Rectal smooth muscle tissue (tissue), 1 donor: ENCODE results near the gene IL23A.

Experiments
- H3K27ac ChIP-seq: one replicate; pipeline ENCODE4 v1.7.0; 2013; ENCODE audit warnings: low read depth, low read length, inconsistent platforms
- H3K27me3 ChIP-seq: one replicate; pipeline ENCODE4 v1.7.0; 2013; ENCODE audit warnings: low read length; ENCODE audit not compliant: control insufficient read depth, insufficient read depth
- H3K36me3 ChIP-seq: one replicate; pipeline ENCODE4 v1.7.0; 2013; ENCODE audit warnings: low read length; ENCODE audit not compliant: control insufficient read depth, insufficient read depth
- H3K4me1 ChIP-seq: one replicate; pipeline ENCODE4 v1.7.0; 2013; ENCODE audit warnings: low read length; ENCODE audit not compliant: control insufficient read depth, insufficient read depth
- H3K4me3 ChIP-seq: one replicate; pipeline ENCODE4 v1.7.0; 2013; ENCODE audit warnings: low read length
- H3K9ac ChIP-seq: one replicate; pipeline ENCODE4 v1.7.0; 2013; ENCODE audit warnings: low read length

Gene IL23A

DNA sequence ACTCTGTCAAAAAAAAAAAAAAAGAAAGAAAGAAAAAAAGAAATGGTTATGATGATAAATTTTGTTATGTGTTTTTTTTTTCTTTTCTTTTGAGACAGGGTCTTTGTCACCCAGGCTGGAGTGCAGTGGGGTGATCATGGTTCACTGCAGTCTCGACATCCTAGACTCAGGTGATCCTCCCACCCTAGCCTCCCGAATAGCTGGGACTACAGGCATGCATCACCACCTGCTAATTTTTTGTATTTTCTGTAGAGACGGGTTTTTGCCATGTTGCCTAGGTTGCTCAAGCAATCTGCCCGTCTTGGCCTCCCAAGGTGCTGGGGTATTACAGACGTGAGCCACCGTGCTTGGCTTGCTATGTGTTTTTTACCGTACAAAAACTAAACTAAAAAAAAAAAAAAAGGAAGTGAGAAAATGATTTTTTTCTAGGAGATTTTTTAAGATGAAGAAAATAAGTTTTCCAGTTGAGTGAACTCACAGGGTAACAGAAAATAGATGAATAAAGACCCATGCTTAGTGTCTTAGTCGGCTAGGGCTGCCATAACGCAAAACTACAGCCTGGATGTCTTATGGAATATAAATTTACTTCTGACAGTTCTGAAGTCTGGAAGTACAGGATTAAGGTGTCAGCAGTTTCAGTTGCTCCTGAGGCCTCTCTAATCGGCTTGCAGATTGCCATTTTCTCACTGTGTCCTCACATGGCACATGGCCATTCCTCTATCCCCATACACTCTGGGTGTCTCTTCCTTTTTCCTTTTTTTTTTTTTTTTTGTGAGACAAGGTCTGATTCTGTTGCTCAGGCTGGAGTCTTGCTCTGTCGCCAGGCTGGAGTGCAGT, 37.1 kb downstream of the IL23A start:
- Histone ChIP-seq H3K4me1 (no peaks in the 10 kb centered on the region), H3K27me3 (no peaks in the 10 kb centered on the region), H3K4me3 (no peak overlapping the region), H3K36me3 (no peaks in the 10 kb centered on the region), H3K9ac (no peak overlapping the region), H3K27ac (no peak overlapping the region)

DNA sequence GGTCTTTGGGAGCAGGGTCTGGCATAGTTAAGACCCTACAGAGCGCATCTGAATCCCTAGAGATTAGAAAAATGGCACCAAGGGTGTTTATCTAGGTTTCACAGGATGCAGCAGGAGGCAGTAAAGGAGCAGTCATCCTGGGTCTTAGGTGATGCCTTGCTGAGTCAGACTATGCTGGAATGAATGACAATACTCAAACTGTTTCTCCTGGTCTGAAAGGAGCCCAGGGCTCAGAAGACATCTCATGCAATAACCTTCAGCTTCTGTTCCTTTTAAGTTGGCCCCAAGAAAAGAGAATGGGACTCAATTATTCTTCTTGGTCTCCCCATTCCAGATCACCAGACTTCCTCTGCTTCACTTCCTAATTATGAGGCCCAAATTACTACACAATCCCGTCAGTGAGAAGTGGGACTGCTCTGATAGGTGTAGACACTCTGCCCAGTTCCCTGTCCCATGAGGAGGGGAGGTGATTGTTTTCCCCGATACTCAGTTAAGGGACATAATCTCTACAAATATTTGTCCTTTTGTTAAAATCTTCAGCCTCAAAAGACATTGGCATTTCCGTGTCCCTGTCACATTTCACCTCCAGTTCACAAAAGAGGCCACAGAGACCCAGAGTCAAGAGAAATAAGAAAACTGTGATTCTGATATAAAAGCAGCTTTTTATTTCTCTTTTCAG, 38.8 kb downstream of the IL23A start:
- no peaks in the 10 kb centered on the region for H3K4me1 ChIP-seq
- H3K36me3 ChIP-seq, result no peaks in the 10 kb centered on the region
- H3K27ac ChIP-seq, result no peak overlapping the region
- no peak overlapping the region for H3K9ac ChIP-seq
- H3K27me3 ChIP-seq, result no peaks in the 10 kb centered on the region
- no peak overlapping the region for H3K4me3 ChIP-seq

DNA sequence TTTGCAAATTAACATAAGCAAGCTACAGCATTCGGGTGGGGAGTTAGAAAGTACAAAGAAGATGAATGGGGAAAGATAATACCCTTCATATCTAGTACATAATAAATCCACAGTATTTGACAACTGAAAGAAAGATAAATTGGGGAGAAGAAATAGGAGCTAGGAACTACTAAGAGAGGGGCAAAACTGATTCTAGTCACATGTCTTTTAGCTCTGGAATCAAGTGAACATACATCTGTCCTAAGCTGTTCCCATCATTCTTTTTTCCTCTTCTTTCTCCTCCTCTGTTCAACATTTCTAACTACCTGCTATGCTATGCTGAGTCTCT, 39.3 kb downstream of the IL23A start:
- no peaks in the 10 kb centered on the region for H3K4me1 ChIP-seq
- H3K27me3 ChIP-seq, result no peaks in the 10 kb centered on the region
- H3K36me3 ChIP-seq, result no peaks in the 10 kb centered on the region
- H3K27ac ChIP-seq, result no peak overlapping the region
- H3K4me3 ChIP-seq, result no peak overlapping the region
- no peak overlapping the region for H3K9ac ChIP-seq

DNA sequence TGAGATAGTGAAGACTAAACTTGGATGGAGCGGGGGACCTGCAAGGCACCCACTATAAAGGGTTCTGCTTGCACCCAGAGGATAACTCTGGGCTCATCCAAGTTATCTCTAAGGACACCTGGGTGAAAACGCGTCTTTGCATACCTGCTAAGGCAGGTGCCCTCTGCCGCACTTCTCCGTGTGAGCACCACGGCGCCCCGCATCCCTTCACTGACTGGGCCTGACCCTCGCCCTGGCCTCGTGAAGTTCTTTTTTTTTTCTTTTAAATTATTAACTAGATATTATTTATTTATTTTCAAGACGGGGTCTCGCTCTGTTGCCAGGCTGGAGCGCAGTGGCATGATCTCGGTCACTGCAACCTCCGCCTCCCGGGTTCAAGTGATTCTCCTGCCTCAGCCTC, 43.9 kb downstream of the IL23A start:
- Histone ChIP-seq H3K27me3 (no peaks in the 10 kb centered on the region), H3K36me3 (no peaks in the 10 kb centered on the region)

DNA sequence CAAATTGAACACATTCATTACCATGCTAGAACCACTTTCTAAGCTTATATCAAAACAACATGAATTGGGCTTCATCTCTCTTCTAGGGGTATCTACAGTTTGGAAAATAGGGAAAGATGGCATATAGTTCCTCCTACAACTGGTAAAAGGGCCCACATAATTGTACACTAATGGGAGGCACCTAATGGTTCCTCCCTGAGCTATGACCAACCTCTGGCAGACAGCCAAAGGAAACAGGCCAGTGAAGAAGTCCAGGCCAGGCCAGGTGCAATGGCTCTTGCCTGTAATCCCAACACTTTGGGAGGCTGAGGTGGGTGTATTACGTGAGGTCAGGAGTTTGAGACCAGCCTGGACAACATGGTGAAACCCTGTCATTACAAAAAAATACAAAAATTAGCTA, 47.2 kb downstream of the IL23A start:
- no peak overlapping the region for H3K9ac ChIP-seq
- no peaks in the 10 kb centered on the region for H3K4me1 ChIP-seq
- no peaks in the 10 kb centered on the region for H3K36me3 ChIP-seq
- no peaks in the 10 kb centered on the region for H3K27me3 ChIP-seq
- no peak overlapping the region for H3K27ac ChIP-seq
- no peak overlapping the region for H3K4me3 ChIP-seq

More for the DNA sequence above, 43.9 kb downstream of the IL23A start:
- Histone ChIP-seq H3K4me3 (no peak overlapping the region), H3K27ac (no peak overlapping the region), H3K4me1 (no peaks in the 10 kb centered on the region), H3K9ac (no peak overlapping the region)

DNA sequence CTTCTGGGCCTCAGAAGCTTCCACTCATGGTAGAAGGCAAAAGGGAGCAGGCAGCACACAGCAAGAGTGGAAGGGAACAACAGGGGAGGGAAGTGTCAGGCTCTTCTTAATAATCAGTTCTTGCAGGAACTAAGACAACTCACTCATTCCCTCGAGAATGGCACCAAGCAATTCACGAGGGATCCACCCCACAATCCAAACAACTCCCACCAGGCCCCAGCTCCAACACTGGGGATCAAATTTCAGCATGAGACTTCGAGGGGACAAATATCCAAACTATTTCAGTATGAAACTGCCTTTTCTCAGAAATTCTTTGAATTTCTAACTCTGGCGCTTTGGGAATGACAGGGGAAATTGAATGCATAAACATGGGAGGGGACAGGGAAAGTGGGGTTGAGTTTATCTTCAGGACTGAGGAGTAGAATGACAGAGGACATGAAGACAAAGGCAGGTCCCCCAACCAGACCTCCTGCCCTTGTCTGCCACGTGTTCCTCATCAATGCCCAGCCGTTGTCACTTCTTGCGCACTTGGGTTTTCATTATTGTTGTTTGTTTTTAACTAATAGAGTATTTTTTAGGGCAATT, 48.6 kb downstream of the IL23A start:
- Histone ChIP-seq H3K36me3 (no peaks in the 10 kb centered on the region), H3K27me3 (no peaks in the 10 kb centered on the region), H3K9ac (no peak overlapping the region), H3K27ac (no peak overlapping the region), H3K4me3 (no peak overlapping the region), H3K4me1 (no peaks in the 10 kb centered on the region)

DNA sequence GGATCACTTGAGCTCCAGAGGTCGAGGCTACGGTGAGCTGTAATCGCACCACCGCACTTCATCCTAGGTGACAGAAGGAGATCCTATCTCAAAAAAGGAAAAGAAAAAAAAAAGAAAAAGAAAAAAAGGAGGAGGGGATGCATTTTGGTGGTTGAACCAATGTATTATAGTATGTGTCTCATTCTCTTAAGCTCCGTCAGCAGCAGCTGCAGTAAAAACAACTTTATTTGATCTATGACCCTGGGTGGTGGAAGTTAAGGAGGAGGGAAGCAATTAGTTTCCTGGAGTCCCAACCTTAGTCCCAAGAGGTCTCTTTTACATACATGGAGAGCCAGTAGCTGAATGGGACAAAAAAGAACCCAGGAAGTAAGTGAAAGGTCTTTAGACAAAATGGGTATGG, 50.7 kb downstream of the IL23A start:
- H3K27me3 ChIP-seq, result no peaks in the 10 kb centered on the region
- H3K27ac ChIP-seq, result no peak overlapping the region

More for the DNA sequence above, 50.7 kb downstream of the IL23A start:
- Histone ChIP-seq H3K4me3 (no peak overlapping the region), H3K36me3 (no peaks in the 10 kb centered on the region), H3K9ac (no peak overlapping the region), H3K4me1 (no peaks in the 10 kb centered on the region)
